Activated CD4-positive, alpha-beta T cell treated with anti-CD3 and anti-CD28 coated beads for 36 hours (primary cell): ENCODE measurements around the gene MPRIP. TPM values are rescaled to one million over a fixed set of nuclear protein-coding genes. Genes with fewer than 3 reads are reported as not detected.
A peak's percentile ranks its signal among the peaks of the same experiment; 100 is the strongest.

Experiments
- ATAC-seq: fragments of 200-7000 bp; cut with Tn5 transposase; one replicate; pipeline ENCODE4 v1.10.0; 2021; ENCODE audit warnings: mild to moderate bottlenecking, moderate library complexity
- CTCF ChIA-PET: fragments of 350-600 bp; sonication (Branson Sonifier 250); formaldehyde crosslinking; loops from one replicate; lab custom pipeline; 2021; ENCODE audit warnings: antibody characterized with exemption; lab: Charles Lee
- POLR2A ChIA-PET: fragments of 350-600 bp; sonication (Branson Sonifier 250); formaldehyde crosslinking; loops from one replicate; lab custom pipeline; 2021; ENCODE audit warnings: antibody characterized with exemption, inconsistent platforms; lab: Charles Lee
- DNase-seq: peaks from one replicate; pipeline ENCODE4 v3.0.0-alpha.2; 2020
- H3K27ac Mint-ChIP-seq: one replicate; pipeline ENCODE4 v1.8.0; 2021; ENCODE audit warnings: mixed read lengths
- H3K27me3 Mint-ChIP-seq: one replicate; pipeline ENCODE4 v1.8.0; 2021; ENCODE audit warnings: mixed read lengths
- H3K36me3 Mint-ChIP-seq: one replicate; pipeline ENCODE4 v1.8.0; 2021; ENCODE audit warnings: low read depth, mixed read lengths
- H3K4me1 Mint-ChIP-seq: one replicate; pipeline ENCODE4 v1.8.0; 2021; ENCODE audit warnings: mixed read lengths
- H3K4me3 Mint-ChIP-seq: one replicate; pipeline ENCODE4 v1.8.0; 2021; ENCODE audit warnings: mild to moderate bottlenecking, moderate library complexity, mixed read lengths
- H3K9me3 Mint-ChIP-seq: one replicate; pipeline ENCODE4 v1.8.0; 2021; ENCODE audit warnings: low read depth, mixed read lengths
- intact Hi-C, 2 experiments: fragments of 100-400 bp; cut with DNase I in 1 of 2; cut with micrococcal nuclease in 1 of 2; formaldehyde crosslinking; loops; one replicate each; pipeline versions ENCODE4 v1.14.2 to v1.15.1; 2022 to 2024; cut with DNase I, micrococcal nuclease
- total RNA-seq, 2 experiments: library from RNA; stranded (reverse); gene quantifications; one replicate each; pipeline ENCODE4 v1.2.3, GENCODE V29; 2021

Gene MPRIP
- total RNA-seq, 2 experiments from 2014 or later, result 131 to 179 TPM

- Mint-ChIP-seq H3K4me1 (peaks cover 45% of the 10 kb centered on the region), H3K27me3 (no peaks in the 10 kb centered on the region), H3K9me3 (no peaks in the 10 kb centered on the region), H3K4me3 (no peak overlapping the region), H3K27ac (peak overlapping the region; percentile 11), H3K36me3 (peaks cover 6% of the 10 kb centered on the region)
- intact Hi-C loops, result no loop called here
- ChIA-PET POLR2A (no interaction called here), CTCF (no interaction called here)
- no peak for ATAC-seq
- no peak for DNase-seq
Measured at GRCh38 chr17:17091276-17091675, 49.0 kb downstream of the MPRIP start.

DNA sequence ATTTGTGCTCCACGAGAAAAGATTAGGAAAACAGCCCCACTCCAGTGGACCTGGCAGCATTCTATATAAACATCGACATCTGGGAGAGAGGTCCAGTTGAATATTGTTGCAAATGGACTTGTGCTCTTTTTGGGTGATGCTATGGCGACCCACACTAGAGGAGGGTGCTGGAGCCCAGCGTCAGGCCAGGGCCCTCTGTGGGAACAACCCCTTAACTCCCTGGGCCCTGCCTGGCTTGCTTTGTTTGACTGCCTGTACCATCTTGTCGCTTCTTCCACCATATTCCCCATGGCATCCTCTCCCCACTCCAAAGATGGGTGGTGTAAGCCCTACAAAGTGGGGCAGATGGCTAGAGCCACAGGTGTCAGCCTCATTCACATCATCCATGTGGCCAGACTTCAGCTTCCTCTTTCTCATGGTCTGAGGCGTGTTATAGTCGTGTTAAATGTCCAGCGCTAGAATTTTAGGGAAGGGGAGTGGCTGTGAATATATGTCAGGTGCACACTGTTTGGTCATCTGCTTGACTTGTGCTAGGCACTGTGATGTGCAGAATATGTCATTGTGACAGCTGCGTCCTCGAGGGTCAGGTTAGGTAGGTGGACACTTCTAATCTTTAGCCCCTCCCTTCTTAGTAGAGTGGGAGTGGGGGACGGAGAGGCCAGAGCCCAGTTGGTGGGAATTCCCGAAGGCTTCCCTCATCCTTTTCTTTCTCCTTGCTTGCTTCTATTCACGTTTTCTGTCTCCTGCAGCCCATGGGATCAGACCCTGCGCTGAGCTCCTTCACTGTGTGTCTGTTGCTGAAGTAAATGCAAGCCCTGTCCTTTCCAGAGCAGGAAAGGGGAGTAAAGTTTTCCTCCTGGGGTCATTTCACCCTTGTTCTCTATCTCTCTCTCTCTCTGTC is 49.8 kb downstream of the MPRIP start:
- no peak for DNase-seq
- H3K27me3 Mint-ChIP-seq, result no peaks in the 10 kb centered on the region
- POLR2A ChIA-PET, result no interaction called here
- no peak overlapping the region for H3K4me3 Mint-ChIP-seq
- peak overlapping the region; percentile 11 for H3K27ac Mint-ChIP-seq
- H3K4me1 Mint-ChIP-seq, result peaks cover 39% of the 10 kb centered on the region
- no peak for ATAC-seq
- CTCF ChIA-PET, result no interaction called here
- peaks cover 6% of the 10 kb centered on the region for H3K36me3 Mint-ChIP-seq
- intact Hi-C loops, result no loop called here
- H3K9me3 Mint-ChIP-seq, result no peaks in the 10 kb centered on the region

DNA sequence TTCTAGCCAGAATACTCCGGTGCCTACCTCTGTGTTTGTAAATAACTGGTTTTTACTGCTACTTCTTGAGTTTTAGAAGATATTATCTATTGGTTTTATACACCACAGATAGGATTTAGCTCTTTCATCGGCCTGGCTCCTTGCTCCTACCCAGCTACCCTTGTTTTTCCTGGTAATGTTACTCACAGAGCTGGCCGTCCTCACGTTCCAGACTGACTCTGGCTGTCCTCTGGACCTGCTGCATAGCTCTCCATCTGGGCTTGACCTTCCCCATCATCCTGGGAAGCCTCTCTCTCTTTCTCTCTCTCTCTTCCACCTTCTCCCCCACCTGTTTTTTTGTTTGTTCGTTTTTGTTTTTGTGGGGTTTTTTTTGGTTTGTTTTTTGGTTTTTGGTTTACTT is 51.5 kb downstream of the MPRIP start:
- DNase-seq (no peak), ATAC-seq (no peak)
- Mint-ChIP-seq H3K9me3 (no peaks in the 10 kb centered on the region), H3K4me3 (no peak overlapping the region), H3K36me3 (peaks cover 5% of the 10 kb centered on the region), H3K4me1 (peaks cover 26% of the 10 kb centered on the region), H3K27me3 (no peaks in the 10 kb centered on the region), H3K27ac (peak overlapping the region; percentile 30)
- intact Hi-C loops, result no loop called here
- ChIA-PET POLR2A (no interaction called here), CTCF (interaction anchor here (0.5 to 1.8 kb wide), 3 partner anchors 14 to 378 kb away, joined by 3 to 5 read pairs (median 5); no protein-coding TSS in a partner anchor)

- Mint-ChIP-seq H3K4me1 (peaks cover 8% of the 10 kb centered on the region), H3K27me3 (no peaks in the 10 kb centered on the region), H3K36me3 (peaks cover 5% of the 10 kb centered on the region), H3K4me3 (no peak overlapping the region), H3K9me3 (no peaks in the 10 kb centered on the region), H3K27ac (no peak overlapping the region)
- POLR2A ChIA-PET, result no interaction called here
- DNase-seq (no peak), ATAC-seq (no peak)
- intact Hi-C loops, result no loop called here
- CTCF ChIA-PET, result no interaction called here
Measured at GRCh38 chr17:17096438-17097178, 54.4 kb downstream of the MPRIP start.

DNA sequence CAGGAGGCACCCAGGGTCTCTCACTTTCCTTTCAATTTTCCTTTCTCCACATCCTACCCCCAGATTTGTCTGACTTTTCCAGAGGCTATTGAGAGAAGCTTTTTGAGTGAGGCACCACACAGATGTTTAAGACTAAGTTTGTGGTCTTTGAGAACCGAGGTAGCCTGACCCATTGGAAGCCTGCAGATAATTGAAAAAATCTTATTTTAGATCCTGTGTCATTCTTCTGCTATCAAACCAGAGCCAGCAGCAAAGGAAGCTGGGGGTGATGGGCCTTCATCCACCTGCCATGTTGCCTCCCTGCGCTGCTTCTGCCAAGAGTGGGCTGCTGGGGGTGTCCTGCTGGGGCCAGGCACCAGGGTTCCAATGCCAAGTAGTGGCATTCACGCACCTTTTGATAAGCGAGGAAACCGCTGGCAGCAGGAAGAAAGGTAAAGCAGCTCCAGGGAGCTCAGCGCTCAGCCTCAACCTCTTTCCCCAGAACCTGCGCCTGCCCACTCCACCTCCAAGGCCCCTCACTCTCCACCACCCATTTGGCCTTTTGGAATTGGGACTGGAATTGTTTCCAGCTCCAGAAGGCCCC is 55.6 kb downstream of the MPRIP start:
- H3K27ac Mint-ChIP-seq, result no peak overlapping the region
- no peaks in the 10 kb centered on the region for H3K9me3 Mint-ChIP-seq
- DNase-seq, result no peak
- intact Hi-C loops, result no loop called here
- peaks cover 5% of the 10 kb centered on the region for H3K36me3 Mint-ChIP-seq
- no peak overlapping the region for H3K4me3 Mint-ChIP-seq
- ChIA-PET CTCF (interaction anchor here (0.7 to 1.6 kb wide), 2 partner anchors 14 to 15 kb away, joined by 3 to 5 read pairs; no protein-coding TSS in a partner anchor), POLR2A (no interaction called here)
- H3K27me3 Mint-ChIP-seq, result no peaks in the 10 kb centered on the region
- H3K4me1 Mint-ChIP-seq, result peaks cover 8% of the 10 kb centered on the region
- ATAC-seq, result no peak

DNA sequence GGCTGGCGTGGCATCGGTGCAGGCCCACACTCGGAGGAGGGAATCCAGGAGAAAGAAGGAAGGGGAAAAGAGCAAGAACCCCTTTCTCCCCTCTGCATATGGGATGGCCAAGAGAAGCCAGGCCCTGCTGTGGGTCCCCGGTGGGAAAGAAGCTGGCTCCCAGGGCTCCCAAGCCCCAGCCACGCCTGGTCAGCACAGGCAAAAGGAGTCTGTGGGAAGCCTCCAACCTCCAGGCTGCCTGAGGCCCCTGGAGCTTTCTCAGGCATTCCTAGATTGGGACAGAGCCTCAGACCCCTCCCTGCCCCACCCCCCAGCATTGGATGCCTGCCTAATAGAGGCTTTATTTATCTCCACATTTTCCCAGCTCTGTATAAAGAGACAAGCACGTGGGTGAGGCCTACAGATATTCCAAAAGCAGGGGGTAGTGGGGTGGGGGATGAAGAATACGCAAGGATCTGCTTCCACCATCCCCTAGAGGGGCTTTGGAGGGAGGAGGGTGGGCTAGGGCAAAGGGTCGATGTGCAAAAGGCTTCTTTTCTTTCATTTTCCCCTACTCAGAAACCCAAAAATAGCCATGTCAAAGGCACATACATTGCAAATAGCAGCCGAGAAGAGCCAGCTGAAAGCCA is 56.4 kb downstream of the MPRIP start:
- peaks cover 4% of the 10 kb centered on the region for H3K4me1 Mint-ChIP-seq
- POLR2A ChIA-PET, result no interaction called here

DNA sequence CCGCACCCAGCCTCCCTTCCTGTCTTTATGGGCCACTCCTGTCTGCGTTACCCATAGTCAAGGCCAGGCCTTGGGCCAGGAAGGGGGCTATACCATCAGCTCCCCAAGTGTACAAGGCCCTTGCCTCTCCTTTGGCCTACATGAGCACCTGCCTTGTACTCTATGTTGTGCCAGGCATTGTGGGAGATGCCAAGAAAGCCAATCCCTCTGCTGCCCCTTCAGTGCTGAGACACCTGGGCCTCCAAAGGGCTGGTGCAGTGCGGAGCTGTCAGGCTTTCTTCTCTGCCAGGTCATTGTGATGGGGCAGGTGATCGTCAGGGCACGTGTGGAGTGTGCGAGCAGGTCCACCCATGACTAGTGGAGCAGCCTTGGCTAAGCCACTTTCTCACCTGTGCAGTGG is 59.9 kb downstream of the MPRIP start:
- ChIA-PET POLR2A (no interaction called here), CTCF (no interaction called here)
- intact Hi-C loops, result no loop called here
- Mint-ChIP-seq H3K9me3 (no peaks in the 10 kb centered on the region), H3K27ac (no peak overlapping the region), H3K36me3 (peaks cover 2% of the 10 kb centered on the region), H3K4me1 (peaks cover 16% of the 10 kb centered on the region), H3K4me3 (no peak overlapping the region), H3K27me3 (no peaks in the 10 kb centered on the region)
- ATAC-seq, result no peak
- no peak for DNase-seq

More for the DNA sequence above, 56.4 kb downstream of the MPRIP start:
- no peak overlapping the region for H3K27ac Mint-ChIP-seq
- DNase-seq (no peak), ATAC-seq (no peak)
- no peaks in the 10 kb centered on the region for H3K9me3 Mint-ChIP-seq
- H3K27me3 Mint-ChIP-seq, result no peaks in the 10 kb centered on the region
- H3K4me3 Mint-ChIP-seq, result no peak overlapping the region
- CTCF ChIA-PET, result interaction anchor here (1.6 kb wide), 2 partner anchors 12 to 15 kb away, joined by 5 to 8 read pairs; no protein-coding TSS in a partner anchor
- intact Hi-C loops, result no loop called here
- peaks cover 5% of the 10 kb centered on the region for H3K36me3 Mint-ChIP-seq

- Mint-ChIP-seq H3K4me3 (no peak overlapping the region), H3K27ac (no peak overlapping the region), H3K4me1 (peaks cover 26% of the 10 kb centered on the region), H3K36me3 (no peaks in the 10 kb centered on the region), H3K9me3 (no peaks in the 10 kb centered on the region), H3K27me3 (no peaks in the 10 kb centered on the region)
- CTCF ChIA-PET, result interaction anchor here (0.7 kb wide), 1 partner anchor 37 kb away, joined by 3 read pairs; no protein-coding TSS in a partner anchor
- POLR2A ChIA-PET, result no interaction called here
- intact Hi-C loops, result no loop called here
- no peak for ATAC-seq
- no peak for DNase-seq
Measured at GRCh38 chr17:17103160-17103559, 60.9 kb downstream of the MPRIP start.

DNA sequence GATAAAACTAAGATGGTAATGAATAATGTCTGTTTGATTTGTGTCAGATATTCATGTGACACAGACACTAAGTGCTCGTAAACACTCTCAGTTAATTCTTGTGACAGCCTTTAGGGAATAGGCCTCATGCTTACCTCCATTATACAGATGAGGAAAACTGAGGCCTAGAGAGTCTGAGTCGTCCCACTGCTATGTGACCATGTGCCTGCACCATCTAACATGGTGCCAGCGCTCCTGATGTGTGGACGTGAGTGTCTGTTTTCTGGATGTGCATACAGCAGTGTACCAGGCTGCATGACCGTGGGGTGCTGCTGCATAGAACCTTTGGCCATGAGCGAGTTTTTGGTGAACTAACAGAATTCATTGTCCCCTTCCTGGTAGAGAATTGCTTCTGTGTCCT is 61.8 kb downstream of the MPRIP start:
- CTCF ChIA-PET, result no interaction called here
- no peak for ATAC-seq
- no peaks in the 10 kb centered on the region for H3K27me3 Mint-ChIP-seq

GRCh38 chr17:17104494-17104893 is 62.2 kb downstream of the MPRIP start:
- H3K27me3 Mint-ChIP-seq, result no peaks in the 10 kb centered on the region
- no peaks in the 10 kb centered on the region for H3K36me3 Mint-ChIP-seq
- DNase-seq (no peak), ATAC-seq (no peak)
- intact Hi-C loops, result no loop called here
- peaks cover 38% of the 10 kb centered on the region for H3K4me1 Mint-ChIP-seq
- no peak overlapping the region for H3K4me3 Mint-ChIP-seq
- ChIA-PET POLR2A (no interaction called here), CTCF (no interaction called here)
- no peak overlapping the region for H3K27ac Mint-ChIP-seq
- no peaks in the 10 kb centered on the region for H3K9me3 Mint-ChIP-seq

More for the DNA sequence above, 61.8 kb downstream of the MPRIP start:
- no peak for DNase-seq
- peaks cover 33% of the 10 kb centered on the region for H3K4me1 Mint-ChIP-seq
- intact Hi-C loops, result no loop called here
- H3K4me3 Mint-ChIP-seq, result no peak overlapping the region
- H3K27ac Mint-ChIP-seq, result no peak overlapping the region
- POLR2A ChIA-PET, result no interaction called here
- no peaks in the 10 kb centered on the region for H3K36me3 Mint-ChIP-seq
- no peaks in the 10 kb centered on the region for H3K9me3 Mint-ChIP-seq

GRCh38 chr17:17105976-17106375 is 63.7 kb downstream of the MPRIP start:
- Mint-ChIP-seq H3K36me3 (no peaks in the 10 kb centered on the region), H3K27ac (no peak overlapping the region), H3K9me3 (no peaks in the 10 kb centered on the region), H3K27me3 (no peaks in the 10 kb centered on the region), H3K4me3 (no peak overlapping the region), H3K4me1 (peaks cover 51% of the 10 kb centered on the region)
- ATAC-seq (no peak), DNase-seq (no peak)
- ChIA-PET POLR2A (no interaction called here), CTCF (no interaction called here)
- intact Hi-C loops, result no loop called here
